B cell (primary cell): Measurements from ENCODE around the gene VPS54. TPM values are rescaled to one million over a fixed set of nuclear protein-coding genes. Genes with fewer than 3 reads are reported as not detected.

Experiments used
- ATAC-seq: fragments of 200-7000 bp; cut with Tn5 transposase; one replicate; pipeline ENCODE4 v1.10.0; 2021; ENCODE audit warnings: low read depth, mild to moderate bottlenecking, moderate number of reproducible peaks, moderate library complexity
- CTCF ChIA-PET: fragments of 350-600 bp; sonication (Branson Sonifier 250); formaldehyde crosslinking; loops from one replicate; lab custom pipeline; 2021; ENCODE audit warnings: antibody characterized with exemption, inconsistent platforms; lab: Charles Lee
- POLR2A ChIA-PET: fragments of 350-600 bp; sonication (Branson Sonifier 250); formaldehyde crosslinking; loops from one replicate; lab custom pipeline; 2021; ENCODE audit warnings: antibody characterized with exemption; lab: Charles Lee
- DNase-seq: peaks from one replicate; pipeline ENCODE4 v3.0.0; 2013
- H2AFZ ChIP-seq: 2 replicates; pipeline ENCODE4 v1.6.1; 2012; ENCODE audit warnings: mild to moderate bottlenecking, low read depth, low read length; ENCODE audit not compliant: insufficient read depth, poor library complexity, severe bottlenecking
- H3K27ac ChIP-seq, 2 donors: 1 replicate in 1 of 2; 2 replicates in 1 of 2; pipeline ENCODE4 v1.5.1; 2012 to 2013; ENCODE audit warnings: low read length in 2 of 2, mild to moderate bottlenecking in 2 of 2, moderate library complexity in 1 of 2
- H3K27me3 ChIP-seq, 4 experiments: fragments of 200-600 bp in 1 of 4; sonication (generic) in 1 of 4; replicated peaks in 1 of 4; 1 replicate in 2 of 4; 2 replicates in 2 of 4; pipeline versions ENCODE4 v1.6.1 to v1.7.0; 2013 to 2016; ENCODE audit warnings: low read length in 3 of 4, mild to moderate bottlenecking in 2 of 4, mixed read lengths in 1 of 4, moderate library complexity in 1 of 4; ENCODE audit not compliant: insufficient read depth in 4 of 4, control insufficient read depth in 3 of 4; ENCODE audit errors: control extremely low read depth in 1 of 4
- H3K36me3 ChIP-seq, 2 experiments: replicated peaks in 1 of 2; 1 replicate in 1 of 2; 2 replicates in 1 of 2; pipeline versions ENCODE4 v1.6.1 to v1.7.1; 2013; ENCODE audit warnings: low read length in 1 of 2; ENCODE audit not compliant: insufficient read depth in 2 of 2, control insufficient read depth in 1 of 2; ENCODE audit errors: control extremely low read depth in 1 of 2, extremely low read depth in 1 of 2
- H3K4me1 ChIP-seq, 2 donors: fragments of 200-600 bp in 1 of 2; sonication (generic) in 1 of 2; 1 replicate in 1 of 2; 2 replicates in 1 of 2; pipeline versions ENCODE4 v1.5.1 to v1.6.1; 2013 to 2017; ENCODE audit warnings: low read length in 2 of 2; ENCODE audit not compliant: control insufficient read depth in 2 of 2, insufficient read depth in 2 of 2
- H3K4me2 ChIP-seq: replicated peaks from 2 replicates; pipeline ENCODE3; 2012; ENCODE audit warnings: mild to moderate bottlenecking, low read depth, low read length; ENCODE audit not compliant: poor library complexity, severe bottlenecking
- H3K4me3 ChIP-seq, 5 experiments: fragments of 200-600 bp in 1 of 5; sonication (generic) in 1 of 5; 1 replicate in 3 of 5; 2 replicates in 2 of 5; pipeline versions ENCODE4 v1.5.1 to v1.7.0; 2011 to 2016; ENCODE audit warnings: low read length in 4 of 5, mild to moderate bottlenecking in 4 of 5, low read depth in 2 of 5, control low read depth in 1 of 5, moderate library complexity in 1 of 5; ENCODE audit not compliant: insufficient read depth in 1 of 5; ENCODE audit errors: control extremely low read depth in 1 of 5, extremely low read depth in 1 of 5
- H3K79me2 ChIP-seq: fragments of 200-600 bp; sonication (generic); one replicate; pipeline ENCODE4 v1.6.0; 2016; ENCODE audit warnings: low read length; ENCODE audit not compliant: control insufficient read depth, insufficient read depth
- H3K9ac ChIP-seq: fragments of 200-600 bp; sonication (generic); 2 replicates; pipeline ENCODE4 v1.6.1; 2017; ENCODE audit warnings: mild to moderate bottlenecking, low read length, moderate library complexity
- H3K9me3 ChIP-seq, 3 donors: one replicate each; pipeline versions ENCODE4 v1.6.1 to v1.7.1; 2013; ENCODE audit warnings: low read length in 2 of 3; ENCODE audit not compliant: control insufficient read depth in 2 of 3, insufficient read depth in 1 of 3; ENCODE audit errors: control extremely low read depth in 1 of 3
- H4K20me1 ChIP-seq: 2 replicates; pipeline ENCODE4 v1.6.0; 2012; ENCODE audit warnings: mild to moderate bottlenecking, low read length; ENCODE audit not compliant: insufficient read depth, control insufficient read depth, poor library complexity, severe bottlenecking
- H3K27ac Mint-ChIP-seq: one replicate; pipeline ENCODE4 v1.8.0; 2021; ENCODE audit warnings: mixed read lengths
- H3K27me3 Mint-ChIP-seq: one replicate; pipeline ENCODE4 v1.8.0; 2021; ENCODE audit warnings: mixed read lengths
- H3K4me1 Mint-ChIP-seq: one replicate; pipeline ENCODE4 v1.8.0; 2021; ENCODE audit warnings: mixed read lengths
- H3K4me3 Mint-ChIP-seq: one replicate; pipeline ENCODE4 v1.8.0; 2021; ENCODE audit warnings: mixed read lengths
- H3K9me3 Mint-ChIP-seq: one replicate; pipeline ENCODE4 v1.8.0; 2022; ENCODE audit warnings: mixed read lengths; ENCODE audit not compliant: insufficient read depth
- CTCF ChIP-seq: fragments of 200-600 bp; IDR thresholded peaks from one replicate; pipeline ENCODE4 v1.8.0; 2022; ENCODE audit warnings: antibody characterized with exemption, mild to moderate bottlenecking
- EZH2 ChIP-seq: IDR thresholded peaks from 2 replicates; pipeline ENCODE4 v1.6.1; 2012; ENCODE audit warnings: borderline replicate concordance, low read depth, mild to moderate bottlenecking, moderate library complexity, low read length; ENCODE audit not compliant: insufficient read depth, poor library complexity, severe bottlenecking
- whole genome bisulfite sequencing: methylation state at CpG from one replicate; pipeline ENCODE4 v1.1.5; 2013; ENCODE audit warnings: missing lambda C conversion rate; ENCODE audit not compliant: insufficient coverage; 5-methylcytosine and 5-hydroxymethylcytosine counted together
- intact Hi-C: fragments of 100-400 bp; cut with micrococcal nuclease; formaldehyde crosslinking; loops from one replicate; pipeline ENCODE4 v1.10.0; 2022
- polyA plus RNA-seq: library from polyadenylated mRNA; depleted of rRNA; stranded (reverse); fragments of >200 nt; gene quantifications from 2 replicates; pipeline ENCODE4 v1.2.3, GENCODE V29; 2012
- total RNA-seq, 2 donors: library from RNA; stranded (reverse); fragments of 120-200 nt in 1 of 2; gene quantifications; 1 replicate in 1 of 2; 2 replicates in 1 of 2; pipeline versions ENCODE4 v1.2.3 to v1.2.4, GENCODE V29; 2013 to 2022

VPS54 gene
- total and polyA plus RNA-seq, 2 donors (not counting 1 experiment from before 2014, with no cell fraction given) = 6.2 to 13.2 TPM

DNA sequence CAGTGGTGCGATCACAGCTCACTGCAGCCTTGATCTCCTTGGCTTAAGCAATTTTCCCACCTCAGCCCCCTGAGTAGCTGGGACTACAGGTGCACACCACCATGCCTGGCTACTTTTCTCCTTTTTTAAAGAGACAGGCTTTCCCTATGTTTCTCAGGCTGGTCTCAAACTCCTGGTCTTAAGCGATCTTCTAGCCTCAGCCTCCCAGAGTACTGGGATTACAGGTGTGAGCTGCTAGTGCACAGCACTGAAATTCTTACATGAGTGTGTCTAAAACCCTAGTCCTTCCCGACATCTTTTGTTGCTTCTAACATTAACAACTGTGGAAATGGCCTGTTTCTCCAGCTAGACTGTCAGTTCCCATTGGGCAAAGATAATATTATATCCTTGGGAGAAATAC is 174.6 kb downstream of the VPS54 start:
- intact Hi-C loops = loop anchor here (5.0 to 10.0 kb wide), 4 partner anchors 173 to 1650 kb away; partner anchors contain the start of genes ACTR2, B3GNT2, PELI1 and VPS54
- H3K4me3 Mint-ChIP-seq = no peak overlapping the region
- peaks cover 29% of the 10 kb centered on the region for H4K20me1 ChIP-seq

More for the DNA sequence above, 174.6 kb downstream of the VPS54 start:
- WGBS = 95% methylated on average over 2 of the region's 3 CpGs
- no peaks in the 10 kb centered on the region for H3K9me3 ChIP-seq
- ChIA-PET POLR2A (no interaction called here), CTCF (interaction anchor here (7.6 kb wide), 1 partner anchor 16 kb away, joined by 60 read pairs; no protein-coding TSS in a partner anchor)
- H2AFZ ChIP-seq = no peak overlapping the region
- ATAC-seq (no peak), DNase-seq (no peak)
- no peak overlapping the region for H3K27ac Mint-ChIP-seq
- peaks cover 0 to 3% of the 10 kb centered on the region in 2 experiments for H3K36me3 ChIP-seq
- H3K27me3 ChIP-seq = no peaks in the 10 kb centered on the region
- peaks cover 19 to 20% of the 10 kb centered on the region in 2 donors for H3K4me1 ChIP-seq
- H3K4me3 ChIP-seq = no peak overlapping the region
- TF ChIP-seq EZH2 = no peak
- no peak for TF ChIP-seq CTCF
- peaks cover 88% of the 10 kb centered on the region for H3K79me2 ChIP-seq
- H3K27ac ChIP-seq = no peak overlapping the region
- H3K9me3 Mint-ChIP-seq = no peaks in the 10 kb centered on the region
- no peak overlapping the region for H3K9ac ChIP-seq
- peaks cover 69% of the 10 kb centered on the region for H3K4me1 Mint-ChIP-seq
- H3K4me2 ChIP-seq = no peak overlapping the region
- H3K27me3 Mint-ChIP-seq = no peaks in the 10 kb centered on the region
